HG02885 (cell line): ENCODE results near the gene CTNNA3.
A peak's percentile ranks its signal among the peaks of the same experiment; 100 is the strongest.

Experiments
- ATAC-seq: cut with Tn5 transposase; IDR thresholded peaks from one replicate; pipeline ENCODE4 v1.9.1; 2021; ENCODE audit warnings: mild to moderate bottlenecking; ENCODE audit not compliant: unreplicated experiment, poor library complexity

The CTNNA3 gene

DNA sequence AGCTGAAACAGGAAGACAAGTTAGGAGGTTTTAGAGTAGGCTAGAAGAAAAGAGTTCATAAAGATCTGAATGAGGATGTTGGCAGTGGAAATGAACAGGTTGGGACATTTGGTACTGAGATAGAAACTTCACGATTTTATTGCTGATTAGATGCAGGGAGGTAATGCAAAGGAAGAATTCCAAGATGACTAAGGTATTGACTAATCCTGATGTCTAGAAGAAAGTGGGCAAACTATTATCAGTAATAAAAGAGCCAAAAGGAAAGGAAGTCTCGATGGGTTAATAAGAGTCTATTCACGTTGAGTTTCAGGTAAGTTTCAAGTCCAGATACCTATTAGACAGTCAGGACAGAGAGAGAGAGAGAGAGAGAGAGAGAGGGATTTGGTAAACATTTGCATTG, 1401.5 kb downstream of the CTNNA3 start:
- no peak for ATAC-seq

DNA sequence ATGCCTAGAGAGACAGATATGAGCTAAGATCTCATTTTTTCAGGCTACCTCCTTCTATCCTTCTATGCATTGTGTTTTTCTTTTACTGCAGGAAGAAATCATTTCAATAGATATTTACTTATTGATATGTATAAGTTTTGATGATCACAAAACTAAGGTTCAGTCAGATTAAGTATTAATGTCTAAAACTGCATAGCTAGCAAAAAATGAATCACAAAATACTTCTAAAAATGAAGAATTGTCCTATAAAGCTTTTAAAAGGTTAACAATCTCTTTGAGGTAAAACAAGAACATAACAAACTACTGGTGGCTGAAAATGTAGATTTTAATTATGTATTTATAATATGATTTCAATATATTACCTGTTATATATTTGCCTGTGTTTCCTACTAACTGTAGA, 1403.1 kb downstream of the CTNNA3 start:
- ATAC-seq: no peak

DNA sequence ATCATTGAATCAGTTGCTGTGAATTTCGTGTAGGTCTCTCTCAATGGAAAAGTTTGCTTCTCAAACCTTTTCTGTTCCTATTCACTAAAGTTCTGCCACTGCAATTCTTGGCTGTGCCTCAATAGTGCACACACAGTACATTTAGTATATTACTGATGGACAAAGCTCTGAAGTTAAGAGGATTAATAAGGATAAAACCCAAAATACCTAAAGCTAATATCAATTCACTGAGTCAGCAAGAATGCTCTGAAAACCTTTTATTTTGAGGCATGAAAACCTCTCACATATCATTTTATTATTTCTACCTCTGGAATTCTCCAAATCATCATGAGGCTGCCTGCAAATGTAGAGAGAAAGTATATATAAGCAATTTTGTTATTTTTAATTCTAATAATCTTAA, 1403.5 kb downstream of the CTNNA3 start:
- no peak for ATAC-seq

DNA sequence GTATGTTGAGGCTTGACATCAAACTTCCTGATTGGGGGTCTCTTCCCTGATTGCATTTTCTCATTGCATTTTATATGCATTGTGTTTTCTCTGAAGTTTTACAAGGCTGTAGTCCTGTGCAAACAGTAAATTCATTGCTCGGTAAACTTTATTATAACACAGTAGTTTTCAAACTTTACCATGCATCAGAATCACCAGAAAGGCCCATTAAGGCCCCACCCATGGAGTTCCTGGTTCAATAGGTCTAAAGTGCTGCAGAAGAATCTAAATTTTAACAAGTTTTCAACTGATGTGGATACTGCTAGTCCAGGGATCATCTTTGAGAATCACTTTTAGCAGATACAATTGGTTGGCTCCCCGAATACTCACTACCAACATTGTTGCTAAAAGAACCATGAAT, 1404.9 kb downstream of the CTNNA3 start:
- ATAC-seq: no peak

DNA sequence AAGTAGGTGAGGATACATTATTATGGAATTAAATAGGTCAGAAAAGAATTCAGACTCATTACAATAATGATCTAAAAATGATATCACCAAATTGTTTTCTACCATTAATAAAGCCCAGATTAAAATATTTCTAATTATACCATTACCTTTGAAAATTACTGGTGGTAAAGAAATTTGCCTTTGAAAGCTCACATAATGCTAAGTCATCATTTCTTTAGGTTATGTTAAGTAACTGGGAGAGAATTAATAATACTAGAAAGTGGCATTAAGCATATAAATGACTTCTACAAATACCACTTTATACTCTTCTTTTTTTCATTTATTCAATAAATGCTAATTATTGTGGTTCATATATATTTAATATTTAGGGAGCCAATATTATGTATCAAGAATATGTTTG, 1411.4 kb downstream of the CTNNA3 start:
- no peak for ATAC-seq

DNA sequence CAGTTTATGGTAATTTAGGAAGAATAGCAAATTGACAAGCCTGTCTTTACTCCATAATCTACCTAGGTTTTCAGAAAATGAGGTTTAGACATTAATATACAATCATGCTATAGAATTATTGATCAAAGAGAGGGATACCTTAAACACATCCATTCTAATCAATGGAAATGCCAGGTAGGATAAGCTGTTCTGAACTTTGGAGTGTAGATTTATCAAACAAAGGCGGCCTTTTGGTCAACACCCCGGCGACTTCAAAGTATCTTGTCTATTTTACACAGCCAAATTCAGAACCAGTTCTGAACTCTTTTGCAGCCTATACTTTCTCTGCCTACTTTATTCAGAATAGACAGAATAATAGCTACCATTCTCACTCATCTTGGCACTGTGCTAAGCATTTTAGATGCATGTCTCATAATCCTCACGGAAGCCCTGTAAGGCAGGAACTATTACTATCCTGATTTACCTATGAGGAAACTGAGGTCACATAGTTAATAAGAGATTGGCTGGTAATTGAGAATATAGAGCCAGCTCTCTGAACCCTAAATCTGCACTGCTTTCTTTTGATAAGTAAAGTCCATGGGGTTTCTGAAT, 1412.0 kb downstream of the CTNNA3 start:
- ATAC-seq: no peak

DNA sequence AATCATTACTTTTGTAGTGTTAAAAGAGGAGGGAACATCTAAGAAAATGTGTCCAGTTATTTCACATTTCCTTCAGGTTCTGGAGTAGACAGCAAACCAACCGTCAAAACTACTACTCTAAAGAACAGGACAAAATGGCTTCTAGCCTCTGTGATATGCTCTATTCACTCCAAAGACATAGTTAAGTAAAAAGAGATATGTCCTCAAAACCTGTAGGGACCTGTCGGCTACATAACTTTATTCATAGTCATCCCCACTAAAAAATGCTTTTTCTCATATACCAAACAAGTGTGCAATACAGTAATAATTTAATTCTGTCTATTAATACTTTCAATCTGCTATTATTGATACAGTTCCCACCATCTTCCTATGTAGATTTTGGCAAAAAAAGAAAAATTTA, 1412.9 kb downstream of the CTNNA3 start:
- no peak for ATAC-seq

DNA sequence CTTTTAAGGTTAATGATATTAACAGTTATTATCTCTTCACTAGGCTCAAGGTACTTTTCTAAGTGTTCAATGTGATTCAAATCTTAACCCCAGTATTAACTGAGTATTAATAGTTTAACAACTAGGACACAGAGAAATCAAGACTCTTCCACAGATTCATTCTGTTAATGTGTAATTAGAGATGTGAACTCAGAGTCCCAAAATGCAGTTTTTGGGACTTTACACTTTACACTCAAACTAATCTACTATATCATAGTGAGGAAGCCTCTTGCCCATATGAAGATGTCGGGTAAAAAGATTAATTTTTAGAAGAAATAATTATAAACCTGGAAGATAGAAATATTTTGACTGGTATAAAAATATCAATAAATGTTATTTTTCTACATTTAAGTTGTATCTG, 1414.7 kb downstream of the CTNNA3 start:
- ATAC-seq: no peak

DNA sequence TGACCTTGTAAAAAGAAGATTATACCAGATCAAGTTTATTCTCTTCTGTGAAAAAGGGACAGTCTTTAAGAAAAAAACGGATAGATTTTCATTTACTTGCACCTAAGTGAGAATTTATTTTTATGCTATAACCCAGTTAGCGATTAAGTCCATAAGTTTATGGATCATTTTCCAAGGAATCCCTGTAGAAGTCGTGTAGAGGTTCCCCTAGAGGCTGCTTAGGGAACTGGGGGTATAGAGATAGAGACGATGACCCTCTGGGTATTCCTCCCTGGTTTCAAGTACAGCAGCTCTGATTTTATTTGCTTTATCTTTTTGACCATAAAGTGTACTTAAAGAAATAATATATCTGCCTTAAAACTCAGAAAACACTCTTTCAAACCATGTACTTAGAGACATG, 1418.5 kb downstream of the CTNNA3 start:
- no peak for ATAC-seq

DNA sequence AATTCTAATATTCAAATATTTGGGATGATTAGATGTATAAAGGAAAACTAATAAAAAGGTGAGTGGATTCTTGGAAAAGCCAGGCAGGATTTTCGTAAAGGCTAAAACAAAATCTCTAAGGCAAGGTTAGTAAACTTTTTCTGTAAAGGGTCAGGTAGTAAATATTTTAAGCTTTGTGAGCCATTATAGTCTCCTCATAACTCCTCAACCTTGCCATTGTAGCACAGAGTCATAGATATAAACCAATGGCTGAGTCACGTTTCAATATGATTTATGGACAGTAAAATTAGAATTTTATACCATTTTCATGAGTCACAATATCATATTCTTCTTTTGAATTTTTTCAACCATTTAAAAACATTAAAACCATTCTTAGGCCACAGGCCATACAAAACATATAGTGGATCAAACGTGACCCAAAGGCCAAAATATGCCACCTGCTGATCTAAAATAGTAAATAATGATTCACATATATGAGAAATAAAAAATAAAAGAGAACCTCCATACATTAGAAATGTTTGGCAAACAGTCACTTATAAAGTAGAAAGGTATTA, 1422.0 kb downstream of the CTNNA3 start:
- no peak for ATAC-seq

DNA sequence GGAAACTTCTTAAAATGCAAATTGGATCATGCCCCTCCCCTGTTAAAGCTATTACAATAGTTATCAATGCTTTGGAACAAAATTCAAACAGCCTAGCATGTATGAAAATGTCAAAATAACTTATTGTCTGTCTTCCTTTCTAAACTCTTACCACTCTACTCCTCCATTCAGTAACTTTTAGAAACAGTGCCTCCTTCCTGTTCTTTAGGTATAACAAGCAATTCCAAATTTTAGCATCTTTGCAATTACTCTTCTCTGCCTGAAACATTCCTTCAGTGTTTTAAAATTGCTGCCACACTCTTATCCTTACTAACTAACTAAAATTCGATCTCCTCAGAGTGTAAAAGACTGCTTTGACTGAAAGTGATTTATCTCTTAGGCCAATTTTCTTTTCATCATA, 1430.6 kb downstream of the CTNNA3 start:
- ATAC-seq: no peak

DNA sequence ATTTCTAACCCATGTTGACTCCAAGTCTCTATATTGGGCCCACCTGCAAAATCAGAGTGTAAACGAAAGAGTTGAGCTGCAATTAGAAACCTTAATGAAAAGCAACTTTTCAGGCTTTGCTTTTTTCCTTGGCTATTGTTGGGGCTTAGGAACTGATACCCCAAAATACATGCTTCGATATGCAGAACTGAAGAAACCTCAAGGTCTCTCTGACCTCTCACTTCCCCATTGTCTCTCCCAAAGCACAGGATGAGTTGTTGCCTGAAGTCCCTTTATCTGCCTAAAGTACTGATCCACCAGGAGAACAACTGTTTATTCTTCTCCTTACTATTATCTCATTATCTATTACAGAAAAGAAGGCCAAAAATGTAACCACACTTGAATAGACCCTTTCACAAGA, 1436.2 kb downstream of the CTNNA3 start:
- peak; percentile 65 for ATAC-seq

DNA sequence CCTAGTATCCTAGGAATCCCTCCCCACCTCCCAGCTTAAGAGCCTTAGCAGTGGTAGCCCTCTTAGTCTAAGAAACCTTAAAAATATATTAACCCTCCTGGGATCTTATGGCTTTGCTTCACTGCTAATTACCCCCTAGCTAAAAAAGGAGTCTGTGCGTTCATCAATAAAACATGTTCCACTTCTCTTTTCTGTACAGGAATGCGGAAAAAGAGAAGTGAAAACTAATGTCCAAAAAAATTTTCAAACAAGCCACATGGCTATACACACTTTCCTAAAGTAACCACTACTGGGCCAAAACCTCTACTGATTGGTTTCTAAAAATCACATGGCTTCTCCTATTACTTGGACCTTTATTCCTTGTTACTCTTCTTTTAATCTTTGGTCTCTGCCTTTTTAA, 1437.3 kb downstream of the CTNNA3 start:
- ATAC-seq: peak; percentile 57

DNA sequence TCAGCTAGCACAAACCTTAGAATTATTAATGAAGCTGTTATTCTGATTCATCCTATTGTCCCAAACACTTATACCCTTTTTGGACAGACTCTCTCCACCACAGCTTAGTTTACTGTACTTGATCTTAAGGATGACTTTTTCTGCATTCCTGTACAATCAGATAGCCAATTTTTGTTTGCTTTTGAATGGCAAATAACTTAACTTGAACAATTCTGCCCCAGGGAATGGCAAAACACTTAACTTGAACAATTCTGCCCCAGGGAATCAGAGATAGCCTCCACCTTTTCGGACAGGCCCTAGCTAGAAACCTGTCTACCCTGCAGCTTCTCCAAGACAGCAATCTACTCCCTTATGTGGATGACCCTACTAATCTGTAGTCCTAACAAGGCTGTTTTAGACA, 1438.2 kb downstream of the CTNNA3 start:
- no peak for ATAC-seq

DNA sequence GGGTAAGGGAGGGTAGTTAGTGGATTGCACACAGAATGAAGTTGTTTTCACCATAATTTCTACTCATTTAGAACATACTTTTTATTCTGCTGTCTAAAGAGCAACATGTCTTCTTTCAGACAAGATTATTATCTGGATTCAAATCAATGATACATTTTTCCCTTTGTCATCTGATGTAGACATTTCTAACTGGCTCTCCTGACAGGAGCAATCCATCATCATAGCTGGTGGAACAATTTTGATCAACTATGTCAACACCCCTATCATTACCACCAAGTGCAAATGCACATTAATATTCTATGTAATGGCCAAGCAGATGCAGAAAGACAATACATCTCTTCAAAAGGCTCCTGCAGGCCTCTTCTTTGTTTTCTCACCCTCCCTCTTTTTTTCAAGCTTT, 1443.0 kb downstream of the CTNNA3 start:
- no peak for ATAC-seq

DNA sequence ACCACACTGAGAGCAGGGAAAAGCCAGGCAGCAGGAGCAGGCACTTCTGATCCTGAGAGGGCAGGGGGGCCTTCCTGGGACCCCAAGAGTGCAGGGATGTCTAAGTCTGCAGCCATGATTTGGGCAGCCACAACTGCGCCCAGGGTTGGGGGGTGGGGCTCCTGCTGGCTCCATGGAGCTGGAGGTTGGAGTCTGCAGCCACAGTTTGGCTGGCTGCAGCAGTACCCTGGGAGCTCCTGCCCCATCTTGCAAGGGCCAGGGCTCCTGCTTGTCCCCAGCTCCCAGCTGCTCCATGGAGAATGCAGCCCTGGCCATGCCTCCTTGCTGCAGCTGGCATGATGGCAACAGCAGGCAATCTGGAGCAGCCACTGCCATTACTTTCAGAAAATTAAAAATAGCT, 1449.8 kb downstream of the CTNNA3 start:
- ATAC-seq: no peak

DNA sequence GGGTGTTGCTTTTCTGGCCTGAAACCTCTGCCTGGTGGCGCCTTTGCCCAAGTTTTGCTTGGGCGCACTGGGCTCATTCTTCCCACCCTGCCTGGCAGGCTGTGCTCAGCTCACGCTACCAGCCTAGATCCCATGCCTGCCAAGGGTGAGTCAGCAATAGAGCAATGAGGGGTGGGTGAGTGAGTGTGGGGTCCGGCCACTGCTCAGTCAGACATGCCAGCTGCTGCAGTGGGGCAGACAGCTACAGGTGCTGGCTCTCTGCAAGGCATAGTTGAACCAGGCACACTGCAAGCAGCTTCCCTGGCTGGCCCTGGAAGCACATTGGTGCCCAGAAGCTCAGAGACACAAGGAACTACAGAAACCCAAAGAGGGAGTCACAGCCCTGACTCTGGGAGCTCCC, 1451.0 kb downstream of the CTNNA3 start:
- ATAC-seq: no peak

DNA sequence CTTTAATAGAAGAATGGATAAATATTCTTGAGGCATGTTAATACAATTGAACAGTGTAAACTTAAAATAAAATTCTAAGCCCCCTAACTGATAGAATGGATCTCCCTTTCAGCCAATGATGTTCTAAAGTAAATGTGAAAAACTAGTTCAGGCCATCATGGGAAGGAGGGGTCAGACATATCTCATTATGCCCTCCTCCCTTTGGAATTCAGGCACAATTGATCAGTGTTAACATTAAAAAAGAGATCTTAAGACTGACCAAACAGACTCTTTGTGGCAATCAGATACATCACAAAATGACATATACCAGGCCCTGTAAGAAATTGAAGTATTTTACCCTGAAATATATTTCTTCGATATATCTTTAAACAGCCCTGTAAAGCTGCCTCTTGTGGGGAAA, 1453.1 kb downstream of the CTNNA3 start:
- no peak for ATAC-seq

DNA sequence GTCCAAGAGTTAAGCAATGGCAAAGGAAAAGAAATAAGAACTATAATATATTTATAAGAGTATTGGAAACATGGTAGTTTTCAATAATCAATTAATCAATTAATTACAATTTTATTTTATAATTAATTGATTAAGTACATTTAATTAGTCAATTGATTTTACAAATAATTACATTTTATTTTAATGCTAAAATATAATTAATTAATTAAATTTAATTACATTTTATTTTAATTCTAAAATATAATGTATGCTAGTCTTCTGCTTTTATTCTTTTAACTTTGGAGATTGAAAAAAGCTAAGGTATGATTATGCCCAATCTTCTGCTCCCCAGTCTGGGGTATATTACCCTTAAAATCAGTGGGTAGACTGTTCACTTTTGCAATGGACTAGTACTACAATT, 1456.9 kb downstream of the CTNNA3 start:
- ATAC-seq: no peak

DNA sequence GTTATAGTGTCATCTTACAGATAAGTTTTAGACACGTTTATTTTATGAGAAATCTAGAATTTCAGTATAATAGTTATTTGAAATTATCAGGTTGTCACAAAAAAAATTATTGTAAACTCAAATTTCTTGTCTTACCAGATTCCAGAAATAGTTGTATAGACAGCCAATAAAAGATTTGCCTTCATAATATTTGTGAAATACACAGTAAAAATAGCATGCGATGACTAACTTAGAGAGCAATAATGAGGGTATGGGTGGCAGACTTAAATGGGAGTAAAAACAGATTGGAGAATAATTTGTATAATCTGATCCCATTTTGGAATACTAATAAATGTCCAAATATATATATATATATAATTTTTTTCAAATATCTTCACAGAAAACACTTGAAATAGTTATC, 1457.7 kb downstream of the CTNNA3 start:
- ATAC-seq: no peak

DNA sequence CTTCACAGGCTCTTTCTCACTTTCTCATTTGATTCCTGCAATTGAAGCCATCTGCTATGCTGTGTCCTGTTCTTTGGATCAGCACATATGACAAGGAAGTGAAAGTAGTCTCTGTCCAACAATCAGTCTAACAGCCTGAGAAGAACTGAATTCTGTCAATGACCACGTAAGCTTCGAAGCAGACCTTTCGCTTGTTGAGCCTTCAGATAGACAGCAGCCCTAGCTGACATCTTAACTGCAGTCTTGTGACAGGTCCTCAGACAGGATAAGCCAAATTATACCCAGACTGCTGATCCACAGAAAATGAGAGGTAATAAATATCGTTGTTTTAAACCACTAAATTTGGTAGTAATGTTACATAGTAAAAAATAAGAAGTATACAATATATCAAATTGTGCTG, 1461.1 kb downstream of the CTNNA3 start:
- ATAC-seq: no peak

DNA sequence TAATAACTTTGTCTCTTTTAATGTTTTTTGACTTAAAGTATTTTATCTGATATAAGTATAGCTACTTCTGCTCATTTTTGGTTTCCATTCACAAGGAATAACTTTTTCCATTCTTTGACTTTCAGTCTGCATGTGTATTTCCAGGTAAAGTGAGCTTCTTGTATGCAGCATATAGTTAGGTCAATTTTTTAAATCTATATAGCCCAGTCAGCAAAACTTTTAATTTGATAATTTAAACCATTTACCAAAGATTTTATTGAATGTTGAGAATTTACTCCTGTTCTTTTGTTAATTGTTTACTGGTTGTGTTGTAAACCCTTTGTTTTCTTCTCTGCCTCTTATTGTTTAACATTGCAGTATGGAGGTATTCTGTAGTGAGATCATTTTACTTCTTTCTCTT, 1467.1 kb downstream of the CTNNA3 start:
- no peak for ATAC-seq

DNA sequence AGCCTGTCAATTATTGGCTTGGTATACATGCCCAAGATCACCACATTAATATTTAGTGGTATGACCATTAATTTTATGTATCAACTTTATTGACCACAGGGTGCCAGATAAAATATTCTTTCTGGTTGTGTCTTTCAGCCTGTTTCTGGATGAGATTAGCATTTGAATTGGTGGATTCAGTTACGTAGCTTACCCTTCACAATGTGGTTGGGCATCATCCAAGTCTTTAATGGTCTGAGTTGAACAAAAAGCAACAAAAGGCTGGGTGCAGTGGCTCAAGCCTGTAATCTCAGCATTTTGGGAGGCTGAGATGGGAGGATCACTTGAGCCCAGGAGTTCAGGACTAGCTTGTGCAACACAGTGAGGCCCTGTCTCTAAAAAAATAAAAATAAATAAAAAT, 1472.3 kb downstream of the CTNNA3 start:
- ATAC-seq: no peak
